HepG2 (cell line): ENCODE results near the gene MRLN.
"Not testable (repeated sequence)": the region's sequence is repeated elsewhere in the genome, so short reads cannot be mapped to it uniquely, and the experiment has no call there.

Experiments used
- BRF2 ChIP-seq: sonication (generic); formaldehyde crosslinking; IDR thresholded peaks from 2 replicates; pipeline ENCODE4 v1.8.1; 2022; ENCODE audit warnings: mild to moderate bottlenecking, missing genetic modification reagents
- CAMTA2 ChIP-seq: sonication (generic); formaldehyde crosslinking; IDR thresholded peaks from 2 replicates; pipeline ENCODE4 v1.4.0; 2020; ENCODE audit warnings: mild to moderate bottlenecking, missing genetic modification reagents, borderline replicate concordance
- HDAC2 ChIP-seq: sonication (generic); formaldehyde crosslinking; IDR thresholded peaks from 2 replicates; pipeline ENCODE4 v1.4.0; 2020; ENCODE audit warnings: missing genetic modification reagents
- HOXD1 ChIP-seq: sonication (generic); formaldehyde crosslinking; IDR thresholded peaks from 2 replicates; pipeline ENCODE4 v1.5.0; 2020; ENCODE audit warnings: missing genetic modification reagents
- MEF2D ChIP-seq: sonication (generic); formaldehyde crosslinking; IDR thresholded peaks from 2 replicates; pipeline ENCODE4 v1.5.1; 2020; ENCODE audit warnings: mild to moderate bottlenecking, missing genetic modification reagents
- PAWR ChIP-seq: sonication (generic); formaldehyde crosslinking; IDR thresholded peaks from 2 replicates; pipeline ENCODE4 v1.4.0; 2020; ENCODE audit warnings: missing genetic modification reagents, mild to moderate bottlenecking, borderline replicate concordance
- POLR2A ChIP-seq, 2 experiments: IDR thresholded peaks; 2 replicates each; pipeline ENCODE4 v1.6.1; 2011; ENCODE audit warnings: low read depth in 2 of 2, low read length in 2 of 2, mild to moderate bottlenecking in 1 of 2, moderate library complexity in 1 of 2; ENCODE audit not compliant: insufficient read depth in 1 of 2
- POLR2AphosphoS5 ChIP-seq: IDR thresholded peaks from 2 replicates; pipeline ENCODE4 v1.6.1; 2012; ENCODE audit warnings: low read depth, low read length
- PPARG ChIP-seq: conservative IDR thresholded peaks from 2 replicates; pipeline ENCODE4 v1.6.1; 2016; ENCODE audit warnings: missing biosample characterization, missing genetic modification reagents
- RAD21 ChIP-seq: fragments of 450-650 bp; formaldehyde crosslinking; IDR thresholded peaks from 2 replicates; pipeline ENCODE4 v1.5.0; 2020; ENCODE audit warnings: mild to moderate bottlenecking
- SIN3A ChIP-seq: IDR thresholded peaks from 2 replicates; pipeline ENCODE4 v1.6.1; 2011; ENCODE audit warnings: low read depth, mild to moderate bottlenecking, control low read depth, low read length, borderline replicate concordance
- ZNF282 ChIP-seq: fragments of 450-650 bp; IDR thresholded peaks from 2 replicates; pipeline ENCODE4 v1.6.1; 2018; ENCODE audit not compliant: partially characterized antibody
- TF ChIP-seq, protein P1 (sequence below): fragments of 450-650 bp; IDR thresholded peaks from 2 replicates; pipeline ENCODE4 v1.6.1; 2017; ENCODE audit warnings: mild to moderate bottlenecking

DNA sequence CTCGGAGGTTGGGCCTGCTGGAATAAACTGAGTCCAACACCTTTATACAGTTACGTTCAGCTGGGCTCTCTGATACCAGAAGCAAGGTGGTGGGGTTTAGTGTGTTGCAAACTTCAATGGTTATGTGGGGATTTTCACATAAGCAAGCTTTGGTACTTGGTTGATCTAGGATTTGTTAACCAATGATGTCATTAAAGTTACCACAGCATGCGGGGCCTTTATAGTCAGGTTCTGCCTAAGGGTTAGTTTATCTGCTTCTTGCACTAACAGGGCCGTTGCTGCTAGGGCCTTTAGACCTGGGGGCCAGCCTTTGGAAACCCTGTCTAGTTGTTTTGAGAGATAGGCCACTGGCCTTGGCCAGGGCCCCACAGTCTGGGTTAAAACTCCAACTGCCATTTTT lies 24.1 kb downstream of the MRLN start:
- not testable (repeated sequence) for TF ChIP-seq MEF2D (CRISPR knock-in tag); POLR2A (IDR thresholded peaks at IDR 0.05; ENCODE audit: insufficient read depth in 1 of 2, low read depth in 2 of 2, low read length in 2 of 2); RAD21 (CRISPR knock-in tag); ZNF282; BRF2 (CRISPR knock-in tag); CAMTA2 (CRISPR knock-in tag); PAWR (CRISPR knock-in tag); SIN3A; HDAC2 (CRISPR knock-in tag); HOXD1 (CRISPR knock-in tag); POLR2AphosphoS5; PPARG (CRISPR knock-in tag)
- TF ChIP-seq, protein P1, sequence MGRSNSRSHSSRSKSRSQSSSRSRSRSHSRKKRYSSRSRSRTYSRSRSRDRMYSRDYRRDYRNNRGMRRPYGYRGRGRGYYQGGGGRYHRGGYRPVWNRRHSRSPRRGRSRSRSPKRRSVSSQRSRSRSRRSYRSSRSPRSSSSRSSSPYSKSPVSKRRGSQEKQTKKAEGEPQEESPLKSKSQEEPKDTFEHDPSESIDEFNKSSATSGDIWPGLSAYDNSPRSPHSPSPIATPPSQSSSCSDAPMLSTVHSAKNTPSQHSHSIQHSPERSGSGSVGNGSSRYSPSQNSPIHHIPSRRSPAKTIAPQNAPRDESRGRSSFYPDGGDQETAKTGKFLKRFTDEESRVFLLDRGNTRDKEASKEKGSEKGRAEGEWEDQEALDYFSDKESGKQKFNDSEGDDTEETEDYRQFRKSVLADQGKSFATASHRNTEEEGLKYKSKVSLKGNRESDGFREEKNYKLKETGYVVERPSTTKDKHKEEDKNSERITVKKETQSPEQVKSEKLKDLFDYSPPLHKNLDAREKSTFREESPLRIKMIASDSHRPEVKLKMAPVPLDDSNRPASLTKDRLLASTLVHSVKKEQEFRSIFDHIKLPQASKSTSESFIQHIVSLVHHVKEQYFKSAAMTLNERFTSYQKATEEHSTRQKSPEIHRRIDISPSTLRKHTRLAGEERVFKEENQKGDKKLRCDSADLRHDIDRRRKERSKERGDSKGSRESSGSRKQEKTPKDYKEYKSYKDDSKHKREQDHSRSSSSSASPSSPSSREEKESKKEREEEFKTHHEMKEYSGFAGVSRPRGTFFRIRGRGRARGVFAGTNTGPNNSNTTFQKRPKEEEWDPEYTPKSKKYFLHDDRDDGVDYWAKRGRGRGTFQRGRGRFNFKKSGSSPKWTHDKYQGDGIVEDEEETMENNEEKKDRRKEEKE: not testable (repeated sequence)
